Prostate gland (tissue), 2 donors: Measurements from ENCODE around the gene SLC25A34. TPM values are rescaled to one million over a fixed set of nuclear protein-coding genes. Genes with fewer than 3 reads are reported as not detected.
A peak's percentile ranks its signal among the peaks of the same experiment; 100 is the strongest.

Source experiments
- DNase-seq: peaks from one replicate; pipeline ENCODE4 v3.0.0-alpha.2; 2019; ENCODE audit warnings: low spot score
- H3K27ac ChIP-seq, 2 donors: fragments of 200-600 bp; sonication (generic); 2 replicates each; pipeline ENCODE4 v1.5.1; 2017 to 2019
- H3K27me3 ChIP-seq: fragments of 200-600 bp; sonication (generic); replicated peaks from 2 replicates; pipeline ENCODE4 v1.5.1; 2019; ENCODE audit not compliant: insufficient read depth
- H3K36me3 ChIP-seq, 2 donors: fragments of 200-600 bp; sonication (generic); 1 replicate in 1 of 2; 2 replicates in 1 of 2; pipeline versions ENCODE4 v1.5.1 to v1.8.1; 2017 to 2019
- H3K4me1 ChIP-seq: fragments of 200-600 bp; sonication (generic); replicated peaks from 2 replicates; pipeline ENCODE4 v1.5.1; 2019
- H3K4me3 ChIP-seq, 2 donors: fragments of 200-600 bp; sonication (generic); 2 replicates each; pipeline ENCODE4 v1.5.1; 2017 to 2019
- H3K9me3 ChIP-seq: fragments of 200-600 bp; sonication (generic); 2 replicates; pipeline ENCODE4 v1.5.1; 2017
- CTCF ChIP-seq, 4 experiments: fragments of 200-600 bp in 2 of 4; fragments of 450-650 bp in 2 of 4; sonication (generic) in 2 of 4; IDR thresholded peaks; 1 replicate in 3 of 4; 2 replicates in 1 of 4; pipeline ENCODE4 v1.5.1; 2016 to 2019; ENCODE audit warnings: antibody characterized with exemption in 4 of 4, mild to moderate bottlenecking in 2 of 4, moderate library complexity in 2 of 4
- POLR2A ChIP-seq: fragments of 450-650 bp; IDR thresholded peaks from one replicate; pipeline ENCODE4 v1.6.1; 2016; ENCODE audit warnings: antibody characterized with exemption, mild to moderate bottlenecking
- POLR2AphosphoS5 ChIP-seq: sonication (generic); formaldehyde crosslinking; IDR thresholded peaks from one replicate; pipeline ENCODE4 v1.6.1; 2017; ENCODE audit warnings: antibody characterized with exemption
- WGBS: methylation state at CpG from one replicate; pipeline ENCODE4 v1.1.5; 2018; 5-methylcytosine and 5-hydroxymethylcytosine counted together
- intact Hi-C: fragments of 100-400 bp; cut with DNase I; formaldehyde crosslinking; loops from one replicate; pipeline ENCODE4 v1.14.2; 2022
- total RNA-seq, 2 donors: library from RNA; depleted of rRNA; stranded (reverse); fragments of >200 nt; gene quantifications; one replicate each; pipeline ENCODE4 v1.1.0, GENCODE V29; 2016

Gene SLC25A34
- total RNA-seq, 2 donors from 2014 or later: 1.1 to 1.4 TPM

- intact Hi-C loops: no loop called here
- no peaks in the 10 kb centered on the region for H3K36me3 ChIP-seq
- H3K4me3 ChIP-seq: no peak overlapping the region
- no peak for TF ChIP-seq POLR2AphosphoS5
- no peak for TF ChIP-seq POLR2A
- no peak for TF ChIP-seq CTCF (IDR thresholded peaks at IDR 0.05)
- no peaks in the 10 kb centered on the region for H3K27me3 ChIP-seq
- no peaks in the 10 kb centered on the region for H3K9me3 ChIP-seq
- DNase-seq: no peak
- 96% methylated on average over 2 of the region's 2 CpGs for WGBS
- no peak overlapping the region for H3K27ac ChIP-seq
- peaks cover 6% of the 10 kb centered on the region for H3K4me1 ChIP-seq
Measured at GRCh38 chr1:15755021-15755645, 19.1 kb downstream of the SLC25A34 start.

DNA sequence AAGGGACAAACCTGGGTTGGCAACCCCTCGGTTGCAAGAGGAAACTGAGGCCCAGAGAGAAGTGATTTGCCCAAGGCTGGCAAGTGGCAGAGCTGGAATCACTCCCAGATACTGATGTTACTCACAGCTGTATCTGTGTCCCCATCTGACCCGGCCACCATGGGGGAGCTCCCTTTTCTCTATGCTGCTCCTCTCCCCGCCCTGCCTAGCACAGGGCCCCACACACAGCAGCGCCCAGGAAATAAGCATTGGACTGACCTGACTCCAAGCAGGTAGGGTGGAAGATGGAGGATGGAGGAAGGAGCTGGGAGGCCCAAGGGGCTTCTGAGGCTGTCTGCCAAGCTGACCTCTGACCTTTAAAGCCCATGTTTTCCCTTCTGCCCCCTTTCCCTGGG lies 19.6 kb downstream of the SLC25A34 start:
- Histone ChIP-seq H3K36me3 (no peaks in the 10 kb centered on the region), H3K9me3 (no peaks in the 10 kb centered on the region), H3K27me3 (no peaks in the 10 kb centered on the region), H3K4me3 (no peak overlapping the region), H3K27ac (no peak overlapping the region), H3K4me1 (peaks cover 6% of the 10 kb centered on the region)
- no peak for TF ChIP-seq POLR2AphosphoS5
- no peak for TF ChIP-seq POLR2A
- no peak for TF ChIP-seq CTCF (IDR thresholded peaks at IDR 0.05)
- intact Hi-C loops: no loop called here
- DNase-seq: no peak
- WGBS: 85% methylated on average over 4 of the region's 4 CpGs

GRCh38 chr1:15756143-15757015 lies 20.3 kb downstream of the SLC25A34 start:
- Histone ChIP-seq H3K4me3 (no peak overlapping the region), H3K27me3 (no peaks in the 10 kb centered on the region), H3K36me3 (no peaks in the 10 kb centered on the region), H3K27ac (peak overlapping the region in 1 of 2 donors; percentile 54), H3K4me1 (peaks cover 6% of the 10 kb centered on the region), H3K9me3 (no peaks in the 10 kb centered on the region)
- TF ChIP-seq POLR2A (peak; percentile 42), CTCF (IDR thresholded peaks at IDR 0.05) (no peak), POLR2AphosphoS5 (peak; percentile 39)
- peak; percentile 55 for DNase-seq
- intact Hi-C loops: no loop called here
- WGBS: 38% methylated on average over 21 of the region's 21 CpGs

DNA sequence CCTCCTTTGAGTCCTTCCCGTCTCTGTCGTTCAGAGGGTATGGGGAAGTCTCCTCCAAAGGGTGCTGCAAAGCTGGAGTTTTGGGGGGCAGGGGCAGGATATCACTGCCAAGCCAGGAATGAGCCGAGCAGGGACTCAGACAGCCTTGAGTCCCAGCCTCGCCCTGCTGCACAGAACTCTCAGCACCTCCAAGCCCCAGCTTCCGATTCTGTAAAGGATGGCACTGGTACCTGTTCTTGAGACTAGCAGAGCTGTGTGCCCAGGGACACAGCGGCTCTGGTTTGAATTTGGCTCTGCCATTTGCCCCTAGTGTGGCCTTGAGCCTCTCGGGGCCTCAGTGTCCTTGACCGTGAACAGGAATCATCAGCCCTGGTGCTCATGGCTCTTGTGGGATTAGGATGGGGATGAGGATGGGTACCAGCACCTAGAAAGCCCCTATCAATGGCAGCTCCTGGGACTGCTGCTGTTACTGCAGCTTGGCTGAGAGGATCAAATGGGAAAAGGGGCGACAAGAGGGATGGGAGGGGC lies 21.0 kb downstream of the SLC25A34 start:
- Histone ChIP-seq H3K4me3 (no peak overlapping the region), H3K27ac (peak overlapping the region; percentile 80 to 83), H3K4me1 (peaks cover 6% of the 10 kb centered on the region), H3K27me3 (no peaks in the 10 kb centered on the region), H3K9me3 (no peaks in the 10 kb centered on the region), H3K36me3 (no peaks in the 10 kb centered on the region)
- WGBS: 77% methylated on average over 9 of the region's 9 CpGs
- no peak for DNase-seq
- intact Hi-C loops: no loop called here
- no peak for TF ChIP-seq CTCF (IDR thresholded peaks at IDR 0.05)
- no peak for TF ChIP-seq POLR2A
- TF ChIP-seq POLR2AphosphoS5: no peak
